Endothelial cell of umbilical vein (primary cell): ENCODE measurements around the gene SMC3. TPM values are rescaled to one million over a fixed set of nuclear protein-coding genes. Genes with fewer than 3 reads are reported as not detected.

Experiments used
- BruUV-seq: library from RNA; stranded (reverse); fragments of 400-500 nt; replicated peaks from 2 replicates; lab custom pipeline; 2021; lab: Mats Ljungman, UMichigan
- CTCF ChIA-PET: fragments of 300-600, 350-600 bp; sonication (Branson Sonifier 250); formaldehyde crosslinking; loops from one replicate; lab custom pipeline; 2021; ENCODE audit warnings: antibody characterized with exemption, inconsistent platforms; lab: Charles Lee
- POLR2A ChIA-PET: fragments of 300-600, 350-600 bp; sonication (Branson Sonifier 250); formaldehyde crosslinking; loops from one replicate; lab custom pipeline; 2021; ENCODE audit warnings: antibody characterized with exemption, inconsistent platforms; lab: Charles Lee
- DNase-seq: peaks from one replicate; pipeline ENCODE4 v3.0.0-alpha.2; 2011; ENCODE audit warnings: low read depth, low spot score
- FAIRE-seq: peaks from 2 replicates; lab custom pipeline; 2011; peaks lifted over from hg19 to GRCh38; lab: Jason Lieb, UNC
- H2AFZ ChIP-seq: 2 replicates; pipeline ENCODE4 v1.6.0; 2012; ENCODE audit warnings: low read depth, low read length, control low read depth, inconsistent platforms
- H3K27ac ChIP-seq: 2 replicates; pipeline ENCODE4 v1.5.1; 2011; ENCODE audit warnings: low read depth, mild to moderate bottlenecking, control low read depth, low read length, moderate library complexity; ENCODE audit not compliant: insufficient read depth
- H3K27me3 ChIP-seq, 2 experiments: 2 replicates each; pipeline versions ENCODE4 v1.6.0 to v1.6.1; 2011; ENCODE audit warnings: low read length in 2 of 2, mixed read lengths in 1 of 2; ENCODE audit not compliant: control insufficient read depth in 2 of 2, insufficient read depth in 2 of 2
- H3K36me3 ChIP-seq, 2 experiments: 2 replicates in 1 of 2; 3 replicates in 1 of 2; pipeline ENCODE4 v1.5.1; 2011; ENCODE audit warnings: low read length in 2 of 2, mild to moderate bottlenecking in 1 of 2, moderate library complexity in 1 of 2; ENCODE audit not compliant: control insufficient read depth in 2 of 2, insufficient read depth in 2 of 2; ENCODE audit errors: extremely low read depth in 1 of 2
- H3K4me1 ChIP-seq: 3 replicates; pipeline ENCODE4 v1.5.1; 2011; ENCODE audit warnings: mild to moderate bottlenecking, low read length; ENCODE audit not compliant: control insufficient read depth, insufficient read depth; ENCODE audit errors: extremely low read depth
- H3K4me2 ChIP-seq: 2 replicates; pipeline ENCODE4 v1.6.1; 2011; ENCODE audit warnings: low read length, control low read depth, mixed read lengths; ENCODE audit not compliant: insufficient read depth
- H3K4me3 ChIP-seq, 3 experiments: fragments of 200-600 bp in 1 of 3; sonication (generic), shearing (Covaris generic) in 1 of 3; replicated peaks in 1 of 3; 2 replicates each; pipeline ENCODE4 v1.5.1; 2011 to 2016; ENCODE audit warnings: control low read depth in 3 of 3, low read length in 3 of 3, mild to moderate bottlenecking in 2 of 3, inconsistent platforms in 1 of 3, low read depth in 1 of 3, moderate library complexity in 1 of 3; ENCODE audit not compliant: insufficient read depth in 1 of 3
- H3K79me2 ChIP-seq: 2 replicates; pipeline ENCODE4 v1.6.0; 2012; ENCODE audit warnings: low read length, inconsistent platforms; ENCODE audit not compliant: control insufficient read depth, insufficient read depth
- H3K9ac ChIP-seq: replicated peaks from 2 replicates; pipeline ENCODE3; 2011; ENCODE audit warnings: low read length, control low read depth; ENCODE audit not compliant: insufficient read depth; ENCODE audit errors: extremely low read depth
- H3K9me1 ChIP-seq: replicated peaks from 3 replicates; pipeline ENCODE4 v1.6.0; 2011; ENCODE audit warnings: mild to moderate bottlenecking, low read length; ENCODE audit not compliant: control insufficient read depth, insufficient read depth; ENCODE audit errors: extremely low read depth
- H3K9me3 ChIP-seq: replicated peaks from 2 replicates; pipeline ENCODE4 v1.5.1; 2012; ENCODE audit warnings: low read length, inconsistent platforms; ENCODE audit not compliant: control insufficient read depth, insufficient read depth
- H4K20me1 ChIP-seq: replicated peaks from 2 replicates; pipeline ENCODE3; 2011; ENCODE audit warnings: mild to moderate bottlenecking, low read length; ENCODE audit not compliant: control insufficient read depth, insufficient read depth; ENCODE audit errors: extremely low read depth
- EZH2 ChIP-seq: IDR thresholded peaks from 2 replicates; pipeline ENCODE4 v1.6.1; 2012; ENCODE audit warnings: borderline replicate concordance, low read depth, mild to moderate bottlenecking, moderate library complexity, low read length, inconsistent platforms; ENCODE audit not compliant: severe bottlenecking
- FOS ChIP-seq: IDR thresholded peaks from 2 replicates; pipeline ENCODE4 v1.6.1; 2011; ENCODE audit warnings: mild to moderate bottlenecking, low read length, moderate library complexity, borderline replicate concordance; ENCODE audit not compliant: insufficient read depth
- GATA2 ChIP-seq: IDR thresholded peaks from 2 replicates; pipeline ENCODE4 v1.7.0; 2011; ENCODE audit warnings: low read depth, mild to moderate bottlenecking, moderate library complexity, mixed read lengths, low read length; ENCODE audit not compliant: insufficient read length, insufficient read depth
- JUN ChIP-seq: IDR thresholded peaks from 2 replicates; pipeline ENCODE4 v1.6.1; 2011; ENCODE audit warnings: borderline replicate concordance, low read depth; ENCODE audit not compliant: insufficient read length, insufficient read depth
- MYC ChIP-seq: IDR thresholded peaks from one replicate; pipeline ENCODE4 v1.6.1; 2011; ENCODE audit warnings: mild to moderate bottlenecking, low read depth, low read length
- POLR2A ChIP-seq: IDR thresholded peaks from 2 replicates; pipeline ENCODE4 v1.6.1; 2012; ENCODE audit warnings: low read depth, mild to moderate bottlenecking, control low read depth, low read length
- dilution Hi-C: fragments of 300-500 bp; cut with MboI; formaldehyde crosslinking; loops from one replicate; pipeline ENCODE4 v1.15.0; 2019; ENCODE audit warnings: low sequenced_read_pairs; ENCODE audit not compliant: extremely low pct_ligation_motif_present
- intact Hi-C: fragments of 100-400 bp; cut with micrococcal nuclease; formaldehyde crosslinking; loops from one replicate; pipeline ENCODE4 v1.10.0; 2022
- polyA plus RNA-seq, 4 experiments: library from polyadenylated mRNA; depleted of rRNA in 3 of 4; stranded (reverse) in 3 of 4; unstranded in 1 of 4; fragments of >200 nt; gene quantifications; 2 replicates each; pipeline versions ENCODE4 v1.2.1 to v1.2.3, GENCODE V29; 2011 to 2012; ENCODE audit warnings: missing spikeins in 1 of 4
- total RNA-seq: library from RNA; stranded (reverse); gene quantifications from 2 replicates; pipeline ENCODE4 v1.2.3, GENCODE V29; 2021
- TF ChIP-seq, protein P1 (sequence below), 2 donors: IDR thresholded peaks; 1 replicate in 1 of 2; 2 replicates in 1 of 2; pipeline ENCODE4 v1.5.1; 2011; ENCODE audit warnings: low read length in 2 of 2, mild to moderate bottlenecking in 2 of 2, moderate library complexity in 2 of 2, control low read depth in 1 of 2, inconsistent platforms in 1 of 2, low read depth in 1 of 2; ENCODE audit not compliant: insufficient read depth in 1 of 2; ENCODE audit errors: extremely low read depth in 1 of 2
- TF ChIP-seq, protein P2 (sequence below): IDR thresholded peaks from 2 replicates; pipeline ENCODE4 v1.6.1; 2011; ENCODE audit not compliant: insufficient read depth, insufficient read length

The SMC3 gene
- total and polyA plus RNA-seq, 2 donors (not counting 3 experiments of a cell fraction or from before 2014, with no cell fraction given), result 5.5 to 44.2 TPM

DNA sequence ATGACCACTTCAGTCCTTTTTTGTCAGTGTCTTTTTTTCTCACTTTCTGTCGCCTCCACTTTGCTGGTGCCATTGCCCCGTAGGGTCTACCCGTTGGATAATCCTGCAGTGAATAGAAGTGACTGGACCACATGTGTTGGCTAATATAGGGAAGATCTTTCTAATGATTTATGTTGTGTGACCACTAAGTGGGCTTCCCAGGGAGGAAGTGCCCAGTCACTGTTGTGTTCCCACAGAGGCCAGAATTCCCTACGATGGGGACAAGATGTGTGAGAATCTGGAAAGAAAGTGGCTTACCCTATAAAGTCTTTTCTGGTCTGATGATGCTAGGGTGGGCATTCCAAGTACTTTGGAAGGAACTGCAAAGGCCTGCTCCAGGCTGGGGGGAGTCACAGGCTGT is 28.4 kb upstream of the SMC3 start:
- no TSS peak for BruUV-seq
- dilution Hi-C loops, result no loop called here

More for the DNA sequence above, 28.4 kb upstream of the SMC3 start:
- Histone ChIP-seq H4K20me1 (no peaks in the 10 kb centered on the region), H3K4me3 (no peak overlapping the region), H3K4me1 (peaks cover 23% of the 10 kb centered on the region), H3K79me2 (no peaks in the 10 kb centered on the region), H3K36me3 (no peaks in the 10 kb centered on the region), H3K9ac (no peak overlapping the region), H3K9me1 (no peaks in the 10 kb centered on the region), H3K27me3 (no peaks in the 10 kb centered on the region), H2AFZ (no peak overlapping the region), H3K27ac (no peak overlapping the region), H3K9me3 (no peaks in the 10 kb centered on the region), H3K4me2 (no peak overlapping the region)
- FAIRE-seq (no peak), DNase-seq (no peak)
- no peak for TF ChIP-seq POLR2A
- TF ChIP-seq GATA2, result no peak
- no peak for TF ChIP-seq FOS
- TF ChIP-seq, protein P1, sequence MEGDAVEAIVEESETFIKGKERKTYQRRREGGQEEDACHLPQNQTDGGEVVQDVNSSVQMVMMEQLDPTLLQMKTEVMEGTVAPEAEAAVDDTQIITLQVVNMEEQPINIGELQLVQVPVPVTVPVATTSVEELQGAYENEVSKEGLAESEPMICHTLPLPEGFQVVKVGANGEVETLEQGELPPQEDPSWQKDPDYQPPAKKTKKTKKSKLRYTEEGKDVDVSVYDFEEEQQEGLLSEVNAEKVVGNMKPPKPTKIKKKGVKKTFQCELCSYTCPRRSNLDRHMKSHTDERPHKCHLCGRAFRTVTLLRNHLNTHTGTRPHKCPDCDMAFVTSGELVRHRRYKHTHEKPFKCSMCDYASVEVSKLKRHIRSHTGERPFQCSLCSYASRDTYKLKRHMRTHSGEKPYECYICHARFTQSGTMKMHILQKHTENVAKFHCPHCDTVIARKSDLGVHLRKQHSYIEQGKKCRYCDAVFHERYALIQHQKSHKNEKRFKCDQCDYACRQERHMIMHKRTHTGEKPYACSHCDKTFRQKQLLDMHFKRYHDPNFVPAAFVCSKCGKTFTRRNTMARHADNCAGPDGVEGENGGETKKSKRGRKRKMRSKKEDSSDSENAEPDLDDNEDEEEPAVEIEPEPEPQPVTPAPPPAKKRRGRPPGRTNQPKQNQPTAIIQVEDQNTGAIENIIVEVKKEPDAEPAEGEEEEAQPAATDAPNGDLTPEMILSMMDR (IDR thresholded peaks at IDR 0.05; ENCODE audit: extremely low read depth in 1 of 2, insufficient read depth in 1 of 2, low read depth in 1 of 2, low read length in 2 of 2), result no peak
- no peak for TF ChIP-seq EZH2
- TF ChIP-seq, protein P2, sequence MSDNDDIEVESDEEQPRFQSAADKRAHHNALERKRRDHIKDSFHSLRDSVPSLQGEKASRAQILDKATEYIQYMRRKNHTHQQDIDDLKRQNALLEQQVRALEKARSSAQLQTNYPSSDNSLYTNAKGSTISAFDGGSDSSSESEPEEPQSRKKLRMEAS, result no peak
- no peak for TF ChIP-seq JUN
- TF ChIP-seq MYC, result no peak
- ChIA-PET CTCF (interaction anchor here (1.6 to 2.6 kb wide), 2 partner anchors 38 to 184 kb away, joined by 4 to 8 read pairs; no protein-coding TSS in a partner anchor), POLR2A (no interaction called here)
- intact Hi-C loops, result no loop called here
